GM23338 (cell line): Measurements from ENCODE around the gene DLG2.

ENCODE experiments used
- EZH2phosphoT487 ChIP-seq: fragments of 200-600 bp; sonication (generic); IDR thresholded peaks from one replicate; pipeline ENCODE4 v1.8.1; 2018; ENCODE audit warnings: antibody characterized with exemption; ENCODE audit not compliant: unreplicated experiment
- POLR2AphosphoS5 ChIP-seq: IDR thresholded peaks from 2 replicates; pipeline ENCODE4 v1.6.1; 2016; ENCODE audit warnings: antibody characterized with exemption, low read depth
- TF ChIP-seq, protein P1 (sequence below), 2 experiments: fragments of 200-600 bp in 1 of 2; sonication (generic) in 1 of 2; conservative IDR thresholded peaks; 2 replicates each; pipeline versions ENCODE4 v1.5.1 to v1.6.1; 2016 to 2017; ENCODE audit warnings: antibody characterized with exemption in 2 of 2, low read depth in 2 of 2, mild to moderate bottlenecking in 2 of 2, moderate library complexity in 1 of 2
- TF ChIP-seq, protein P2 (sequence below): IDR thresholded peaks from one replicate; pipeline ENCODE4 v1.6.1; 2018; ENCODE audit warnings: antibody characterized with exemption; ENCODE audit not compliant: unreplicated experiment

DNA sequence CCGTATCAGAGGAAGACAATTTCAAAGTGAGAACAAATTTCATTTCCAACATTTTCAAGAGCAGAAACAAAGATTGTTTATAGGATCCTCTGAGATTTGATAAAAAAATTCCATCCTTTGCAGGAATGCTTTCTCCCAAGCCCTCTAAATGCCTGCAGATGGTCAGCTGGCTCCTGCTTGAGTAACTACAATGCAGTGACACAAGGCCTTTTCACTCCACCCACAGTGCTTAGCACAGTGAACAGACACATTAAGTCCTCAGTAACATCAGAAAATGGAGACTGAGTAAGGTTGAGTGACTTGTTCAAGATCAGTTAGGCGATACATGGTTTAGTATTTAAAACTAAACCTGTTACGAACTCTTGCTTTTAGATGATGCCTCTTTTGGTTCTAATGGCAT is 1813.8 kb downstream of the DLG2 start:
- no peak for TF ChIP-seq POLR2AphosphoS5
- TF ChIP-seq, protein P1, sequence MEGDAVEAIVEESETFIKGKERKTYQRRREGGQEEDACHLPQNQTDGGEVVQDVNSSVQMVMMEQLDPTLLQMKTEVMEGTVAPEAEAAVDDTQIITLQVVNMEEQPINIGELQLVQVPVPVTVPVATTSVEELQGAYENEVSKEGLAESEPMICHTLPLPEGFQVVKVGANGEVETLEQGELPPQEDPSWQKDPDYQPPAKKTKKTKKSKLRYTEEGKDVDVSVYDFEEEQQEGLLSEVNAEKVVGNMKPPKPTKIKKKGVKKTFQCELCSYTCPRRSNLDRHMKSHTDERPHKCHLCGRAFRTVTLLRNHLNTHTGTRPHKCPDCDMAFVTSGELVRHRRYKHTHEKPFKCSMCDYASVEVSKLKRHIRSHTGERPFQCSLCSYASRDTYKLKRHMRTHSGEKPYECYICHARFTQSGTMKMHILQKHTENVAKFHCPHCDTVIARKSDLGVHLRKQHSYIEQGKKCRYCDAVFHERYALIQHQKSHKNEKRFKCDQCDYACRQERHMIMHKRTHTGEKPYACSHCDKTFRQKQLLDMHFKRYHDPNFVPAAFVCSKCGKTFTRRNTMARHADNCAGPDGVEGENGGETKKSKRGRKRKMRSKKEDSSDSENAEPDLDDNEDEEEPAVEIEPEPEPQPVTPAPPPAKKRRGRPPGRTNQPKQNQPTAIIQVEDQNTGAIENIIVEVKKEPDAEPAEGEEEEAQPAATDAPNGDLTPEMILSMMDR (conservative IDR thresholded peaks at IDR 0.05; ENCODE audit: low read depth in 2 of 2) = no peak
- no peak for TF ChIP-seq EZH2phosphoT487
- TF ChIP-seq, protein P2, sequence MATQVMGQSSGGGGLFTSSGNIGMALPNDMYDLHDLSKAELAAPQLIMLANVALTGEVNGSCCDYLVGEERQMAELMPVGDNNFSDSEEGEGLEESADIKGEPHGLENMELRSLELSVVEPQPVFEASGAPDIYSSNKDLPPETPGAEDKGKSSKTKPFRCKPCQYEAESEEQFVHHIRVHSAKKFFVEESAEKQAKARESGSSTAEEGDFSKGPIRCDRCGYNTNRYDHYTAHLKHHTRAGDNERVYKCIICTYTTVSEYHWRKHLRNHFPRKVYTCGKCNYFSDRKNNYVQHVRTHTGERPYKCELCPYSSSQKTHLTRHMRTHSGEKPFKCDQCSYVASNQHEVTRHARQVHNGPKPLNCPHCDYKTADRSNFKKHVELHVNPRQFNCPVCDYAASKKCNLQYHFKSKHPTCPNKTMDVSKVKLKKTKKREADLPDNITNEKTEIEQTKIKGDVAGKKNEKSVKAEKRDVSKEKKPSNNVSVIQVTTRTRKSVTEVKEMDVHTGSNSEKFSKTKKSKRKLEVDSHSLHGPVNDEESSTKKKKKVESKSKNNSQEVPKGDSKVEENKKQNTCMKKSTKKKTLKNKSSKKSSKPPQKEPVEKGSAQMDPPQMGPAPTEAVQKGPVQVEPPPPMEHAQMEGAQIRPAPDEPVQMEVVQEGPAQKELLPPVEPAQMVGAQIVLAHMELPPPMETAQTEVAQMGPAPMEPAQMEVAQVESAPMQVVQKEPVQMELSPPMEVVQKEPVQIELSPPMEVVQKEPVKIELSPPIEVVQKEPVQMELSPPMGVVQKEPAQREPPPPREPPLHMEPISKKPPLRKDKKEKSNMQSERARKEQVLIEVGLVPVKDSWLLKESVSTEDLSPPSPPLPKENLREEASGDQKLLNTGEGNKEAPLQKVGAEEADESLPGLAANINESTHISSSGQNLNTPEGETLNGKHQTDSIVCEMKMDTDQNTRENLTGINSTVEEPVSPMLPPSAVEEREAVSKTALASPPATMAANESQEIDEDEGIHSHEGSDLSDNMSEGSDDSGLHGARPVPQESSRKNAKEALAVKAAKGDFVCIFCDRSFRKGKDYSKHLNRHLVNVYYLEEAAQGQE = no peak
